SK-N-SH (cell line): ENCODE results near the gene TRAM2. TPM values are rescaled to one million over a fixed set of nuclear protein-coding genes. Genes with fewer than 3 reads are reported as not detected.
A peak's percentile ranks its signal among the peaks of the same experiment; 100 is the strongest.

Source experiments
- CTCF ChIA-PET: fragments of 300-600, 350-600 bp; formaldehyde crosslinking; extraction: SDS; loops from one replicate; lab custom pipeline; 2021; lab: Yijun Ruan, JAX
- POLR2A ChIA-PET: fragments of 350-600 bp; sonication (Branson Sonifier 250); formaldehyde crosslinking; extraction: SDS; loops from one replicate; lab custom pipeline; 2020; ENCODE audit warnings: antibody characterized with exemption, inconsistent platforms; lab: Yijun Ruan, JAX
- DNase-seq: peaks from one replicate; pipeline ENCODE4 v3.0.0; 2012
- H2AFZ ChIP-seq: fragments of 200-600 bp; sonication (generic); 2 replicates; pipeline ENCODE4 v1.8.1; 2016; ENCODE audit warnings: antibody characterized with exemption, mild to moderate bottlenecking, low read depth
- H3F3A ChIP-seq: fragments of 200-600 bp; sonication (generic); replicated peaks from 2 replicates; pipeline ENCODE3; 2016; ENCODE audit warnings: antibody characterized with exemption, mild to moderate bottlenecking; ENCODE audit not compliant: insufficient read depth
- H3K27ac ChIP-seq, 2 experiments: fragments of 200-500 bp in 1 of 2; fragments of 200-600 bp in 1 of 2; sonication (Bioruptor generic) in 1 of 2; sonication (generic), shearing (Covaris generic) in 1 of 2; 2 replicates each; pipeline versions ENCODE4 v1.5.1 to v1.6.1; 2014 to 2016; ENCODE audit warnings: low read depth in 2 of 2, inconsistent platforms in 1 of 2, low read length in 1 of 2, mild to moderate bottlenecking in 1 of 2, mixed read lengths in 1 of 2
- H3K27me3 ChIP-seq: fragments of 200-600 bp; sonication (generic), shearing (Covaris generic); 2 replicates; pipeline ENCODE4 v1.6.1; 2016; ENCODE audit warnings: mixed run types; ENCODE audit not compliant: insufficient read depth
- H3K36me3 ChIP-seq, 2 experiments: fragments of 200-500 bp in 1 of 2; fragments of 200-600 bp in 1 of 2; sonication (Bioruptor generic) in 1 of 2; sonication (generic) in 1 of 2; replicated peaks in 1 of 2; 2 replicates each; pipeline versions ENCODE3 to v1.5.1; 2014 to 2016; ENCODE audit warnings: low read length in 1 of 2, mild to moderate bottlenecking in 1 of 2; ENCODE audit not compliant: insufficient read depth in 2 of 2, control insufficient read depth in 1 of 2
- H3K4me1 ChIP-seq, 2 experiments: fragments of 200-500 bp in 1 of 2; fragments of 200-600 bp in 1 of 2; sonication (Bioruptor generic) in 1 of 2; sonication (generic), shearing (Covaris generic) in 1 of 2; 2 replicates each; pipeline versions ENCODE4 v1.5.1 to v1.6.1; 2014 to 2016; ENCODE audit warnings: low read depth in 1 of 2, low read length in 1 of 2, mixed run types in 1 of 2; ENCODE audit not compliant: insufficient read depth in 2 of 2, control insufficient read depth in 1 of 2
- H3K4me2 ChIP-seq: fragments of 200-600 bp; sonication (generic), shearing (Covaris generic); 2 replicates; pipeline ENCODE4 v1.6.1; 2017; ENCODE audit warnings: mixed run types
- H3K4me3 ChIP-seq, 2 experiments: fragments of 200-500 bp in 1 of 2; fragments of 200-600 bp in 1 of 2; sonication (Bioruptor generic) in 1 of 2; sonication (generic), shearing (Covaris generic) in 1 of 2; 2 replicates each; pipeline versions ENCODE4 v1.5.1 to v1.8.1; 2014 to 2016; ENCODE audit warnings: low read depth in 2 of 2, inconsistent platforms in 1 of 2, low read length in 1 of 2, mild to moderate bottlenecking in 1 of 2, mixed read lengths in 1 of 2, moderate library complexity in 1 of 2
- H3K79me2 ChIP-seq: fragments of 200-600 bp; sonication (generic); 2 replicates; pipeline ENCODE4 v1.8.1; 2017; ENCODE audit warnings: mild to moderate bottlenecking; ENCODE audit not compliant: insufficient read depth
- H3K9ac ChIP-seq: fragments of 200-600 bp; sonication (generic); 2 replicates; pipeline ENCODE4 v1.6.1; 2017; ENCODE audit warnings: mixed run types
- H3K9me2 ChIP-seq: fragments of 200-600 bp; sonication (generic); 2 replicates; pipeline ENCODE4 v1.6.1; 2017; ENCODE audit warnings: mixed run types
- H3K9me3 ChIP-seq: fragments of 200-600 bp; sonication (generic); 2 replicates; pipeline ENCODE4 v1.6.1; 2017; ENCODE audit warnings: mixed run types, mild to moderate bottlenecking, moderate library complexity
- H4K20me1 ChIP-seq: fragments of 200-600 bp; sonication (generic); 2 replicates; pipeline ENCODE4 v1.6.1; 2017; ENCODE audit warnings: mild to moderate bottlenecking, mixed run types; ENCODE audit not compliant: insufficient read depth
- CTCF ChIP-seq: fragments of 200-600 bp; sonication (generic); IDR thresholded peaks from 2 replicates; pipeline ENCODE4 v1.6.1; 2017; ENCODE audit warnings: antibody characterized with exemption, mild to moderate bottlenecking, moderate library complexity
- EP300 ChIP-seq, 2 experiments: IDR thresholded peaks; 2 replicates each; pipeline versions ENCODE4 v1.4.0 to v1.6.1; 2012; ENCODE audit warnings: borderline replicate concordance in 1 of 2, low read depth in 1 of 2, low read length in 1 of 2
- EZH2phosphoT487 ChIP-seq: fragments of 200-600 bp; sonication (generic); IDR thresholded peaks from 2 replicates; pipeline ENCODE4 v1.6.1; 2017; ENCODE audit warnings: low read depth, mixed run types, mild to moderate bottlenecking, antibody characterized with exemption, moderate library complexity, borderline replicate concordance
- FOSL2 ChIP-seq: IDR thresholded peaks from 2 replicates; pipeline ENCODE4 v1.4.0; 2012; ENCODE audit warnings: low read depth, mild to moderate bottlenecking, moderate library complexity, borderline replicate concordance
- FOXM1 ChIP-seq: IDR thresholded peaks from 2 replicates; pipeline ENCODE4 v1.4.0; 2012; ENCODE audit warnings: low read depth, mild to moderate bottlenecking
- GABPA ChIP-seq: IDR thresholded peaks from 2 replicates; pipeline ENCODE4 v1.4.0; 2012; ENCODE audit warnings: low read depth, mild to moderate bottlenecking
- GATA2 ChIP-seq: sonication (generic); formaldehyde crosslinking; IDR thresholded peaks from 2 replicates; pipeline ENCODE4 v1.5.0; 2020; ENCODE audit warnings: mild to moderate bottlenecking, missing genetic modification reagents
- JUND ChIP-seq: IDR thresholded peaks from 2 replicates; pipeline ENCODE4 v1.4.0; 2012
- MAX ChIP-seq: IDR thresholded peaks from 2 replicates; pipeline ENCODE4 v1.4.0; 2012; ENCODE audit warnings: low read depth
- MXI1 ChIP-seq: IDR thresholded peaks from 2 replicates; pipeline ENCODE4 v1.6.1; 2012; ENCODE audit warnings: mild to moderate bottlenecking, low read depth, low read length, improper control_type of control experiment
- NFIC ChIP-seq: IDR thresholded peaks from 2 replicates; pipeline ENCODE4 v1.4.0; 2012; ENCODE audit warnings: borderline replicate concordance
- POLR2AphosphoS5 ChIP-seq: IDR thresholded peaks from 2 replicates; pipeline ENCODE4 v1.6.1; 2012; ENCODE audit warnings: low read depth, low read length
- RAD21 ChIP-seq: IDR thresholded peaks from 2 replicates; pipeline ENCODE4 v1.6.1; 2012; ENCODE audit warnings: mild to moderate bottlenecking, low read length
- RCOR1 ChIP-seq: fragments of 150-350 bp; IDR thresholded peaks from 2 replicates; pipeline ENCODE4 v1.6.1; 2017; ENCODE audit warnings: antibody characterized with exemption, low read length
- RFX5 ChIP-seq: IDR thresholded peaks from 2 replicates; pipeline ENCODE4 v1.6.1; 2012; ENCODE audit warnings: mild to moderate bottlenecking, improper control_type of control experiment, low read length
- RXRA ChIP-seq: IDR thresholded peaks from 2 replicates; pipeline ENCODE4 v1.4.0; 2012; ENCODE audit warnings: low read depth, mild to moderate bottlenecking, borderline replicate concordance
- TAF1 ChIP-seq: IDR thresholded peaks from 2 replicates; pipeline ENCODE4 v1.6.1; 2012; ENCODE audit warnings: low read depth, mild to moderate bottlenecking, low read length, moderate library complexity, borderline replicate concordance
- TCF12 ChIP-seq: IDR thresholded peaks from 2 replicates; pipeline ENCODE4 v1.4.0; 2012
- whole genome bisulfite sequencing: methylation state at CpG from one replicate; pipeline ENCODE4 v1.1.6; 2017; ENCODE audit warnings: low lambda C conversion rate; 5-methylcytosine and 5-hydroxymethylcytosine counted together
- polyA plus RNA-seq, 3 experiments: library from polyadenylated mRNA; depleted of rRNA; stranded (reverse); fragments of >200 nt; gene quantifications; 2 replicates each; pipeline ENCODE4 v1.2.3, GENCODE V29; 2012
- TF ChIP-seq, protein P1 (sequence below): IDR thresholded peaks from 2 replicates; pipeline ENCODE4 v1.4.0; 2012; ENCODE audit warnings: low read depth, borderline replicate concordance
- TF ChIP-seq, protein P2 (sequence below): IDR thresholded peaks from 2 replicates; pipeline ENCODE4; 2012
- TF ChIP-seq, protein P3 (sequence below): IDR thresholded peaks from 2 replicates; pipeline ENCODE4 v1.4.0; 2012; ENCODE audit warnings: low read depth, borderline replicate concordance

The TRAM2 gene
- polyA plus RNA-seq, 1 of the 3 experiments (the other 2 are of a cell fraction): 26.4 TPM

- peak overlapping the region in 1 of 2 experiments; percentile 92; a peak in 3 of 4 replicates for H3K27ac ChIP-seq
- no peak overlapping the region for H3K4me2 ChIP-seq
- no peaks in the 10 kb centered on the region for H4K20me1 ChIP-seq
- H2AFZ ChIP-seq: no peak overlapping the region
- H3K79me2 ChIP-seq: peaks cover 17% of the 10 kb centered on the region; the same call in 1 of the 2 replicates
- peaks cover 21 to 41% of the 10 kb centered on the region in 2 experiments; a peak in 3 of 4 replicates for H3K4me1 ChIP-seq
- CTCF ChIA-PET: interaction anchor here (0.6 to 1.0 kb wide), 2 partner anchors 27 to 93 kb away, joined by 3 read pairs; no protein-coding TSS in a partner anchor
- no peak overlapping the region for H3K9ac ChIP-seq
- POLR2A ChIA-PET: no interaction called here
- 86% methylated on average over 12 of the region's 14 CpGs for WGBS
- no peaks in the 10 kb centered on the region for H3K27me3 ChIP-seq
- H3F3A ChIP-seq: peaks cover 44% of the 10 kb centered on the region
- no peak overlapping the region for H3K4me3 ChIP-seq
- no peak for DNase-seq
- H3K36me3 ChIP-seq: peaks cover 63 to 70% of the 10 kb centered on the region in 2 experiments
- H3K9me3 ChIP-seq: no peaks in the 10 kb centered on the region
- TF ChIP-seq TCF12 (peak; percentile 34), POLR2AphosphoS5 (no peak), MAX (0 out of 2 replicates have a peak, but pooled peaks have one; percentile 27), JUND (peak; percentile 27; the same call in 1 of the 2 replicates), TAF1 (no peak), GABPA (no peak), EZH2phosphoT487 (no peak), MXI1 (no peak), CTCF (no peak), RAD21 (no peak), FOSL2 (0 out of 2 replicates have a peak, but pooled peaks have one; percentile 12), FOXM1 (no peak), RFX5 (no peak), EP300 (IDR thresholded peaks at IDR 0.05; ENCODE audit: borderline replicate concordance in 1 of 2, low read depth in 1 of 2, low read length in 1 of 2) (peak in 1 of 2 experiments; percentile 41; a peak in 1 of 4 replicates), RXRA (no peak; the same call in 1 of the 2 replicates), RCOR1 (no peak), GATA2 (CRISPR knock-in tag) (no peak), NFIC (0 out of 2 replicates have a peak, but pooled peaks have one; percentile 27)
- TF ChIP-seq, protein P1, sequence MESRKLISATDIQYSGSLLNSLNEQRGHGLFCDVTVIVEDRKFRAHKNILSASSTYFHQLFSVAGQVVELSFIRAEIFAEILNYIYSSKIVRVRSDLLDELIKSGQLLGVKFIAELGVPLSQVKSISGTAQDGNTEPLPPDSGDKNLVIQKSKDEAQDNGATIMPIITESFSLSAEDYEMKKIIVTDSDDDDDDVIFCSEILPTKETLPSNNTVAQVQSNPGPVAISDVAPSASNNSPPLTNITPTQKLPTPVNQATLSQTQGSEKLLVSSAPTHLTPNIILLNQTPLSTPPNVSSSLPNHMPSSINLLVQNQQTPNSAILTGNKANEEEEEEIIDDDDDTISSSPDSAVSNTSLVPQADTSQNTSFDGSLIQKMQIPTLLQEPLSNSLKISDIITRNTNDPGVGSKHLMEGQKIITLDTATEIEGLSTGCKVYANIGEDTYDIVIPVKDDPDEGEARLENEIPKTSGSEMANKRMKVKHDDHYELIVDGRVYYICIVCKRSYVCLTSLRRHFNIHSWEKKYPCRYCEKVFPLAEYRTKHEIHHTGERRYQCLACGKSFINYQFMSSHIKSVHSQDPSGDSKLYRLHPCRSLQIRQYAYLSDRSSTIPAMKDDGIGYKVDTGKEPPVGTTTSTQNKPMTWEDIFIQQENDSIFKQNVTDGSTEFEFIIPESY: no peak
- TF ChIP-seq, protein P2, sequence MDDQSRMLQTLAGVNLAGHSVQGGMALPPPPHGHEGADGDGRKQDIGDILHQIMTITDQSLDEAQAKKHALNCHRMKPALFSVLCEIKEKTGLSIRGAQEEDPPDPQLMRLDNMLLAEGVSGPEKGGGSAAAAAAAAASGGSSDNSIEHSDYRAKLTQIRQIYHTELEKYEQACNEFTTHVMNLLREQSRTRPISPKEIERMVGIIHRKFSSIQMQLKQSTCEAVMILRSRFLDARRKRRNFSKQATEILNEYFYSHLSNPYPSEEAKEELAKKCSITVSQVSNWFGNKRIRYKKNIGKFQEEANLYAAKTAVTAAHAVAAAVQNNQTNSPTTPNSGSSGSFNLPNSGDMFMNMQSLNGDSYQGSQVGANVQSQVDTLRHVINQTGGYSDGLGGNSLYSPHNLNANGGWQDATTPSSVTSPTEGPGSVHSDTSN: no peak
- TF ChIP-seq, protein P3, sequence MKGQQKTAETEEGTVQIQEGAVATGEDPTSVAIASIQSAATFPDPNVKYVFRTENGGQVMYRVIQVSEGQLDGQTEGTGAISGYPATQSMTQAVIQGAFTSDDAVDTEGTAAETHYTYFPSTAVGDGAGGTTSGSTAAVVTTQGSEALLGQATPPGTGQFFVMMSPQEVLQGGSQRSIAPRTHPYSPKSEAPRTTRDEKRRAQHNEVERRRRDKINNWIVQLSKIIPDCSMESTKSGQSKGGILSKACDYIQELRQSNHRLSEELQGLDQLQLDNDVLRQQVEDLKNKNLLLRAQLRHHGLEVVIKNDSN: no peak
- H3K9me2 ChIP-seq: no peaks in the 10 kb centered on the region
Observed at GRCh38 chr6:52509281-52510212, 67.3 kb downstream of the TRAM2 start.
